HUES64 (cell line): ENCODE data around the gene ADGRG1.

Experiments used
- H3K27ac ChIP-seq: 2 replicates; pipeline ENCODE4 v1.7.0; 2013; ENCODE audit warnings: low read depth, low read length, inconsistent platforms
- H3K27me3 ChIP-seq: 2 replicates; pipeline ENCODE4 v1.6.1; 2013; ENCODE audit warnings: mild to moderate bottlenecking, low read length; ENCODE audit not compliant: insufficient read depth
- H3K36me3 ChIP-seq: 2 replicates; pipeline ENCODE4 v1.6.1; 2013; ENCODE audit warnings: mild to moderate bottlenecking, low read length; ENCODE audit not compliant: insufficient read depth
- H3K4me1 ChIP-seq: 2 replicates; pipeline ENCODE4 v1.6.1; 2013; ENCODE audit warnings: mild to moderate bottlenecking, low read length, moderate library complexity; ENCODE audit not compliant: insufficient read depth
- H3K4me3 ChIP-seq: 2 replicates; pipeline ENCODE4 v1.5.1; 2013; ENCODE audit warnings: mild to moderate bottlenecking, low read length, moderate library complexity
- H3K9ac ChIP-seq: 2 replicates; pipeline ENCODE4 v1.6.1; 2013; ENCODE audit warnings: mild to moderate bottlenecking, low read depth, low read length
- H3K9me3 ChIP-seq: 2 replicates; pipeline ENCODE4 v1.6.1; 2013; ENCODE audit warnings: low read depth, low read length; ENCODE audit not compliant: insufficient read depth
- WGBS: fragments of 150-250, 120-280 bp; methylation state at CpG from one replicate; pipeline ENCODE4 v1.1.7; 2013; ENCODE audit warnings: missing lambda C conversion rate; 5-methylcytosine and 5-hydroxymethylcytosine counted together

The ADGRG1 gene

DNA sequence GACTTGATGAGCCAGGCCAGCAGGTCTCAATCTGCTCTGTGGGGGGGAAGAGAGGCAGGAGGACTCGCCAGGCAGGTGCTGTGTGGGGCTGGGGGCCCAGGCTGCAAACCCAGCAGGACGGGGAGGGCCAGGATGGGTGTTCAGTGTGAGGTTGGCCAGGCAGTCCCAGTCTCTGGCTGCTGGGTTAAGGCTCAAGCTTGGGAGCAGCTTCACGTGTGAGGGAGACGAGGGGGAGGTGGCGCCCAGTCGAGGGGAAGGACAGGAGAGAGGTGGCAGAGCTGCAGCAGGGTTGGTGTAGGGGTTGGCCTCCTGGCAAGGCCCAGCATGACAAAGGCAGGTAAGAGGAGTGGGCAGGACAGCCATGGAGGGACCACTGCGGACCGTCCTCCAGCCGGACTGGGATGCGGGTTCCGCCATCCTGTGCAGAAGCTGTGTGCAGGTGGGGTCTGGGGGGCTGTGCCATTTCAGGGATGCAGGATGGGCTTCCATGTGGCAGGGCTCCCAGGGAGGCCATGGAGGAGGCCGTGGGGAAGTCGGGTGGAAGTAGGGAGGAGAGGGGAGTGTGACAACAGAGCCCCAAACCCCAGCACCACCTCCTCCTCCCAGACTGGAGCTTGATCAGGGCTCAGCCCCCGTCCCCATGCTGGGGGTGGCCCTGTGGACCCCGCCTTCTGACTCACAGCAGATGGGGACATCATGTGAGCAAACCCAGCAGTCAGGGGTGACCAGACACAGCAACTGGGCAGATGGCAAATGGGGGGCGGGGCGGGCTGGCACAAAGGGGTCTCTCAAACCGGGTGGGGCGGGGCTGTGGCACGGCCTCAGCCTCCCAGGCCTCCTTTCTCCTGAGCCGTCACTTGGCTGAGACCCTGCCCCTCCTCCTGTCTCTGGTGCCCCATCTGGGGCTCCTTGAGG, 2.8 kb downstream of the ADGRG1 start:
- H3K4me1 ChIP-seq: peaks cover 14% of the 10 kb centered on the region; the same call in 1 of the 2 replicates
- 86% methylated on average over 19 of the region's 21 CpGs for WGBS
- H3K36me3 ChIP-seq: no peaks in the 10 kb centered on the region
- H3K9me3 ChIP-seq: no peaks in the 10 kb centered on the region
- no peak overlapping the region for H3K9ac ChIP-seq
- no peaks in the 10 kb centered on the region for H3K27me3 ChIP-seq
- no peak overlapping the region for H3K27ac ChIP-seq
- H3K4me3 ChIP-seq: no peak overlapping the region

DNA sequence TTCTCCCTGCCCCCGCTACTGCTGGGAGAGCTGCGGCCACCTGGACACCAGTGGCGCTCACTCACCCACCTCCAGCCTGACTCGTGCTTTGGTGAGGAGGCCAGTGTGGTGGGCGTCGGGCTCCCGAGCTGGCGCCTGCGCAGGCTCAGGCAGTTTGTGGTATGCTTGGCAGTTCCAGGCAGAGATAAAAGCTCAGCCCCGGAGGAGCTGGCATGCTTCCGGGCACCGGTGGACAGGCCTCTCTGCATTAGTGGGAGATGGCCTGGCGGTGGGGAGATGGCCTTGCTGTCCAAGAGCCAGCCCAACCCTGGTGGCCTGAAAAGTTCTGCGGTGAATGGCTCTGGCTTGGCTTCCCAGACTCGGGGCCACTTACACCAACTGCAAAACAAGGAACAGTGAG, 4.1 kb downstream of the ADGRG1 start:
- no peak overlapping the region for H3K4me3 ChIP-seq
- 93% methylated on average over 15 of the region's 15 CpGs for WGBS
- no peaks in the 10 kb centered on the region for H3K36me3 ChIP-seq
- no peak overlapping the region for H3K27ac ChIP-seq
- no peaks in the 10 kb centered on the region for H3K9me3 ChIP-seq
- peaks cover 7% of the 10 kb centered on the region; the same call in 1 of the 2 replicates for H3K4me1 ChIP-seq
- H3K27me3 ChIP-seq: no peaks in the 10 kb centered on the region
- H3K9ac ChIP-seq: no peak overlapping the region

DNA sequence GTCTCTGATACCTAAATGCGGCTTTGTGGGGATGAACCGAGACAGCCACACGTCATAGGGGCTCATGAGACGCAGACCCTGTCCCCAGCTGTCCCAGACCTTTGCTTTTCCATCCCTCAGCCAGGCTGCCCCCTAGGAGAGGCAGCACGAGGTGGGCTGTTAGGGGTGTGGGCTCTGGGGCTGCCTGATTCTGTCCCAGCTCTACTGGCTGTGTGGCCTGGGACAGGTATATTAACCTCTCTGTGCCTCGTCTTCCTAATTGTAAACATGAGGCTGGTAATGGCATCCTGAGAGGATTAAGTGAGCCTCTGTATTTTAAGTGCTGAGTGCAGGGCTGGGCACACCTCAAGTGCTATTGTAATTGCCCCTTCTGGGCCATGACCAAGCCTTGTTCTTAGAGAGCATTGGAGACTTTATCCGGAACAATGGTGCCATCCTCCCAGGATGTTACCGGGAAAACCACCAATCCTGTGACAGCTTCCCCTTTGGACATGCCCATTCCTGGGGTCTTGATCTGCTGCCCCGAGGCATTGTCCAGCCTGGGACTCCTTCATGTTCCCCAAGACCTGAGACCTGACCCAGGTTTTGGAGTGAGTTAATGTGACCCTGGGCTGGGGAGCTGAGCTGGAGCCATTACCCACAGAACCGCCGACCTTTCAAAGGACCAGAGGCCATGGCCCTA, 5.1 kb downstream of the ADGRG1 start:
- H3K36me3 ChIP-seq: no peaks in the 10 kb centered on the region
- WGBS: 89% methylated on average over 11 of the region's 11 CpGs
- H3K27ac ChIP-seq: no peak overlapping the region
- H3K27me3 ChIP-seq: no peaks in the 10 kb centered on the region
- H3K4me3 ChIP-seq: no peak overlapping the region
- peaks cover 4% of the 10 kb centered on the region; the same call in 1 of the 2 replicates for H3K4me1 ChIP-seq
- H3K9me3 ChIP-seq: no peaks in the 10 kb centered on the region
- no peak overlapping the region for H3K9ac ChIP-seq

DNA sequence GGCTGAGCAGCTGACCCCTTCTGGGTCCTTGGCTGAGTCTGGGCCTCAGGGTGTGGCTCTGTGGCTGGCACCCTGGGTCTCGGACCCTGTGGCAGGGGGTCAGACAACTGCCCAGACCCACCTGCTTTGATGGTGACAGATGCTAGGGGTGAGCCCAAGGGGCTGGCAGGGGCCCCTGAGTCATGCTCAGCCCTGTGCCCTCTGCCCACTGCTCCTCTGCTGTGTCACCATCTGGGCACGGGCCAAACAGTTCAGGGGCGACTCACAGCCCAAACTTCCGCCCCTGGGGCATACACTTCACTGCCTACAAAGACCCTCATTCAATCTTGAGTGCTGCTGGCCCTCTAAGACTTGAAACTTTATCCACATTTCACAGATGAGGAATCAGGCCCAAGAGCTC, 5.7 kb downstream of the ADGRG1 start:
- H3K4me3 ChIP-seq: no peak overlapping the region
- no peaks in the 10 kb centered on the region for H3K9me3 ChIP-seq
- H3K4me1 ChIP-seq: peaks cover 4% of the 10 kb centered on the region; the same call in 1 of the 2 replicates
- no peak overlapping the region for H3K9ac ChIP-seq
- no peaks in the 10 kb centered on the region for H3K36me3 ChIP-seq
- no peaks in the 10 kb centered on the region for H3K27me3 ChIP-seq
- WGBS: 86% methylated on average over 4 of the region's 4 CpGs
- no peak overlapping the region for H3K27ac ChIP-seq

DNA sequence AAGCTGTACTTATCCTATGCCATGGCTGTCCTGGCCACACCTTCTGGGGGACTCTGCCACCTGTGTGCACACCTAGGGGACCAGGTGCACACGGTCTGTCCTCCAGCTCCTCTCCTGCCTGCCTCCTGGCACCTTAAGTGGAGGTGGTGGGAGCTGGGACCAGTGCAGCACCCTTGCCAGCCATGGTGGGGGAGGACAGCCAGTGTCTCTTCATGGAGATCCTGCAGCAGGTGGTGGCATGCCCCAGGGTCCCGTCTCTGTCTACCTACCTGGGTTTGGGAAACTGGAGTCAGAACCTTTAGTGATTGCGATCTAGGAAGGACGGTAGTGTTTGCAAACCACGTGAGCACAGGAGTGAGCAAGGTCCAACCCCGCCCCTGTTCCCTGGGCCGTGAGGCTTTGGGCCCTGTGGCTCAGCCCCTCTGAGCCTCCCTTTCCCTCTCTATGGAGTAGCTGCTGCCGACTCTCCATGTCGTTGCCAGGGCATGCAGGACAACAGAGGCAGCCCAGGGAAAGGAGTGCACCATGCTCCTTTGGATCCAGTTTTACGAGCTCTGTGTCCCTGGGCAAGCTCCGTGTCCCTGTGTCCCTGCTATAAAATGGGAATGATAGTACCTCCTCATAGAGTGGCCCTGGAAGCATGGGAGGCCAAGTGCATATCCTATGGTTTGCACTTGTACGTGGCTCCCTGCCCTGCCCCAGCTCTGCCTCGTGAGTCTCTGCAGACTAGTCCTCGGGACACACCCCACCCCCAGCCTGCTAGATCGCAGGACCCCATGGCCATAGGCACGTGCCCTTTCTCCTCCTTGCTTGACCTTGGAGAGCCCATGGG, 7.1 kb downstream of the ADGRG1 start:
- H3K27me3 ChIP-seq: no peaks in the 10 kb centered on the region
- no peaks in the 10 kb centered on the region for H3K36me3 ChIP-seq
- no peaks in the 10 kb centered on the region; the same call in 1 of the 2 replicates for H3K4me1 ChIP-seq
- H3K9ac ChIP-seq: no peak overlapping the region
- no peak overlapping the region for H3K4me3 ChIP-seq
- H3K27ac ChIP-seq: no peak overlapping the region
- 81% methylated on average over 16 of the region's 16 CpGs for WGBS
- no peaks in the 10 kb centered on the region for H3K9me3 ChIP-seq

DNA sequence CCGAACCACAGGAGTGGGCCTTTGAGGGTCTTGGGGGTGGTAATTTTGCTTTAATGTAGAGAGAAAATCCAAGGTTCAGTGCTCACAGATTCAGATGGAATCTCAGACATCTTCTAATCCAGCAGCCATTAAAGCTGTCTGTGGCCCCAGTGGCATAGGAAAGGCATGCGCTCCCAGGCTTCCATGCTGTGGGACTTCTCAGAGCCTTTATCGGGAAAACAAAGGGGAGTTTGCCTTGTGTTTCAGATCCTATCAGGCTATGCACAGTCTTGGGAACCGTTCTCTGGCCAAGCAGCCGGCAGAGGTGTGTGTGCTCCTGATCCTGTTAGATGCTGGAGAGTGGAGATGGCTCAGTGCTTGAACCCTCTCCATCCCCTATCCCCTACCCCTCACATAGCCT, 7.8 kb downstream of the ADGRG1 start:
- Histone ChIP-seq H3K27ac (no peak overlapping the region), H3K4me3 (no peak overlapping the region), H3K9me3 (no peaks in the 10 kb centered on the region), H3K9ac (no peak overlapping the region), H3K36me3 (no peaks in the 10 kb centered on the region), H3K27me3 (no peaks in the 10 kb centered on the region), H3K4me1 (no peaks in the 10 kb centered on the region; the same call in 1 of the 2 replicates)
- WGBS: 82% methylated on average over 5 of the region's 5 CpGs

DNA sequence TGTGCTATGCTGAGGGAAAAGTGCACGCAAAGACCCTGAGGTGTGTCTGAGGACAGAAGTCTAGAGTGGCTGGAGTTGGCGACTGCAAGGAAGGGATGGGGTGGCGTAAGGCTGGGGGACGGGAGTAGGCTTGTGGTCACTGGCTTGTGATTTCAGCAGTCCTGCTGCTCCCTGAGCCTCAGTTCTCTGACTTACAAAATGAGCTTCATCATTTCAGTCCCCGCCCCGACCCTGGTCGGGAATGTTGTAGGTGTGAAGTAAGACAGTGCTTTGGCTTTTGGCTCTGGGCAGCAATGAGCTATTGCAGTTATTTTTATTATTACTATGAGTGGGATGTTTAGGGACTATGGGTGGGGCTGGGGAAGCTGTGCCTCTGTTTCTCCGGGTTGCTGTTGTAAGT, 8.6 kb downstream of the ADGRG1 start:
- H3K4me1 ChIP-seq: no peaks in the 10 kb centered on the region; the same call in 1 of the 2 replicates
- H3K27ac ChIP-seq: no peak overlapping the region
- no peaks in the 10 kb centered on the region for H3K27me3 ChIP-seq
- 81% methylated on average over 8 of the region's 8 CpGs for WGBS
- H3K4me3 ChIP-seq: no peak overlapping the region
- no peaks in the 10 kb centered on the region for H3K36me3 ChIP-seq
- no peak overlapping the region for H3K9ac ChIP-seq
- H3K9me3 ChIP-seq: no peaks in the 10 kb centered on the region

DNA sequence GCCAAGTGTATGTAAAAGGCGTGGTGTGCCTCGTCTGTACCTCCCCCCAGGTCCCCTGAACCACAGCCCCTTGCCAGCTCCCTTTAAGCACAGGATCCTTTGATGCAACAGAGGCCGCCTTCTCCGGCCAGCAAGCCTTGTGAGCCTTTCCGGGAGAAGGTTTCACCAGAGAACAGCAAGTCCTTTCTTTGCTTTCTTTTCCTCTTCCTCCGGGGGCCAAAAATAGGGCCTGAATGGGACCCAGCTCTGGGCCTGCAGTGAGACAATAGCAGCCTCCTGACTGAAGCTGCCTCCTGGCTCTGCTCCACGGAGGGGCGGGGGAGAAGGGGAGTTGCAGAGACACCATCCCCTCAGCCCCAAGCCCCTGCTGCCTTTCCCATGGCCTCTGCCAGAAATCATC, 9.0 kb downstream of the ADGRG1 start:
- H3K27ac ChIP-seq: no peak overlapping the region
- H3K9ac ChIP-seq: no peak overlapping the region
- no peaks in the 10 kb centered on the region for H3K36me3 ChIP-seq
- no peak overlapping the region for H3K4me3 ChIP-seq
- no peaks in the 10 kb centered on the region; the same call in 1 of the 2 replicates for H3K4me1 ChIP-seq
- 61% methylated on average over 8 of the region's 8 CpGs for WGBS
- no peaks in the 10 kb centered on the region for H3K9me3 ChIP-seq
- H3K27me3 ChIP-seq: no peaks in the 10 kb centered on the region

DNA sequence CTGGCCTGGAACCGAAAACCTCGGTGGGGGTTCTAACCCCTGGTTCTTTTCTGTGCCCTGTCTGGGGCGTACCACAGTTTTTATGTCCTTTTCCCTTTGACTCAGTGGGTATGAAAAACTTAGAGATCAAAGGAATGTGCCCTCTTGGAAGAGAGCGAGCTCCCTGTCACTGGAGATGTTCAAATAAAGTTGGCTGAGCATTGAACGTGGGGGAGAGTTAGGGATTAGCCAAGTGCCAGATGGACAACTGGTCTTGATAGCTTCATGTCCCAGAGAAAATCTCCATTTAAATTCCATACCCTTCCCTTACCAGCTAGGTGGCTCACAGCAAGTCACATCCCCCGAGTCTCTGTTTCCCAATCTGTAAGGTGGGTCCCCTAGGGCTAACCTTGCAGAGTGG, 9.5 kb downstream of the ADGRG1 start:
- no peaks in the 10 kb centered on the region; the same call in 1 of the 2 replicates for H3K4me1 ChIP-seq
- no peaks in the 10 kb centered on the region for H3K36me3 ChIP-seq
- H3K4me3 ChIP-seq: no peak overlapping the region
- H3K27me3 ChIP-seq: no peaks in the 10 kb centered on the region
- H3K9me3 ChIP-seq: no peaks in the 10 kb centered on the region
- no peak overlapping the region for H3K27ac ChIP-seq
- 86% methylated on average over 6 of the region's 6 CpGs for WGBS
- no peak overlapping the region for H3K9ac ChIP-seq

DNA sequence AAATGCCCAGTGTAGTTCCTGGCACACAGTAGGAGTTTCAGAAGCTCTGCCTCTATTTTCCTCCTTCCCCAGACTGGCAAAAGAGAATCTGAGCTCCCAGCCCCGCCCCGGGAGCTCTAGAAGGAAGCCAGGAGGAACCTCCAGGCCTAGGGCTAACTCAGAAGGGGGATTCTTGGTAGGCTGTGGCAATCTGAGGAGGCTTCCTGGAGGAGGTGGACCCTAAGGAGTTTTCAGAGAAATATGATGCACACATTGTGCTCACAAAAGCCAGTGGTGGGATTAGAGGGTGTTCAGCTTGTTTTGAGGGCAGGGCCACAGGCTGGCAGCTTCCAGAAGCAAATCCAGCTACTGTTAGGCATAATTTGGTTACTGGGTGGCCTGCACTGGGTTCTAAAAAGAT, 10.0 kb downstream of the ADGRG1 start:
- 93% methylated on average over 2 of the region's 2 CpGs for WGBS
- H3K4me3 ChIP-seq: no peak overlapping the region
- no peak overlapping the region for H3K9ac ChIP-seq
- no peaks in the 10 kb centered on the region for H3K9me3 ChIP-seq
- H3K27ac ChIP-seq: no peak overlapping the region
- H3K36me3 ChIP-seq: no peaks in the 10 kb centered on the region
- H3K4me1 ChIP-seq: no peaks in the 10 kb centered on the region; the same call in 1 of the 2 replicates
- no peaks in the 10 kb centered on the region for H3K27me3 ChIP-seq
